Hypothalamus (tissue), 51 donors: ENCODE data around the gene KIF18B.

Source experiments
- DNase-seq, 51 donors: peaks; one replicate each; lab custom pipeline; 2025; lab: John Stamatoyannopoulos, UW

KIF18B gene

DNA sequence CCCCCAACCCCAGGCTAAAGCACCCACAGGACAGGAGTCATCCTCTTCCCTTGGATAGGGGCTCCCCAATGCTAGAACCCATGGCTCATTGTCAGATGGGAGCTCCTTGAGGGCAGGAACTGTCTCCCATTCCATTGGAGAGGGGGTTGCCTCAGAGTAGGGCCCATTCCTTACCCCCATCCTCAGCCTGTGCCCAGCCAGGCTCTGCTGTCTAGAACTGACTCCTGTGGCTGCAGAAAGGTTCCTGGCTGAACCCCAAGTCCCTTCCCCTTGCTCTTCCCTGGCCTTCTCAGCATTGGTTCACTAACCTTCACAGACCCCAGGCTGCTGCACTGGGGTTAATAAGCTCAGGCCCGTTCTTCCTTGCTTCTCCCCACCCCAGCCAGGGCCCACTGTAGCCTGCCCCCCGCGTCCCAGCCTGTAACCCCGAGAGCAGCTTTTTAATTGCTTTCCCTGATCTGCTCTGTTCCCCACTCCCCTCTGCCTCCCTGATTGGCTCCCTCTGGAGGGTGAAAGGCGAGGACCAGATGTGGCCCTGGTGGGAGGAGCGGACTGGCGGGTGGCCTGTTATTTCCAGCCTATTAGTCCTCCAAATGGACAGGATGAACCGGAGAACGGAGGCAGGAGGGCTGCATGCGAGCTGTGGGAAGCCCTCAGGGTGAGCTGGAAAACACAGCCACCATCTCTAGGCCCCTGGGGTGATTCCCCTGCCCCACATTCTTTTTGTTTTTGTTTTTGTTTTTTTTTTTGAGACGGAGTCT is 26.3 kb downstream of the KIF18B start:
- no peak for DNase-seq

DNA sequence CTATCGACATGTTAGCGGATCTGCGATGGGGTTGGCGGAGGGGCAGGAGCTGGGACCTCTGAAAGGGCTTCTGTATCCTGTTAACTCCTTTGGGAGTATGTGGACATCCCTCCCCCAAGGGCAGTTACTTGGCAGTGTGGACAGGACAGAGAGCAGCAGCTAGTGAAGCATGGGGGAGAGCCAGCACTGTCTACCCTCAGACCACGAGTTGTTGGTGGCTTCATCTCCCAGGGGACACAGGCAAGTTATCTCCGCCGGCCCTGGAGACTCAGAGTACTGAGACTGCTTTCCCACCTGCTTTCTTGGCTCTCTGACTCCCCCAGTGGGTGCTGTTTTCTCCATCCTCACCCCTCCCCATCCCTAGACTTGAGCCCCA is 27.0 kb downstream of the KIF18B start:
- no peak for DNase-seq

DNA sequence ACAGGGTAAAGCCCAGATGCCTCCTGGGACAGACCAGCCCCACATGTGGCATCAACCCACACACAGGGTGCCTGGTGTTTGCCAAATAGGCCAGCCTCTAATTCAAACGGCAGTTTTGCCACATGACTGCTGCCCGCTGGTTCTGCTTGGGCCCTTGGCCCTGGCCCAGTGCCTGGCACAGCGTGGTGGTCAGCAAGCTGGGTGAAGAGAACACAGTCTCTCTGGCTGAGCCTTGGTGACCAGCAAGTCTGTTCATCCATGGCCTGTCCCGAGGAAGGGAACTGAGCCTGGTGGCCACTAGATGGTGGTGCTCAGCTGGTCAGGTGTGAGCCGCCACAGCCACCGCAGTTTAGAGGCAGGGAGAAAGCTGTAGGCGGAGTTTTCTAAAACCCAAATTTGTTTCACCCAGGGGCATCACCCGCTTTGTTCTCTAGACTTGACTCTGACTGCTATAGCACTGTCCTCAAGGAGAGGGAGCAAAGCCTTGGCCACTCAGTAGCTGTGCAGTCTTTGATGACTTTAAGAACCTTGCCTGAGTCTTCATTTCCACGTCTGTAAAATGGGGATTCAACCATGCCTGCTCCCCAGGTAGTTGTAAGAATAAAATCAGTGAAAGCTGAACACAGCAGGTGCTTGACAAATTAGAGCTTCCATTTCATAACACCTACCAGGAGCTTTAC is 27.5 kb downstream of the KIF18B start:
- DNase-seq: peak in 47 of 51 donors; percentile 30 to 89 (median 70)

DNA sequence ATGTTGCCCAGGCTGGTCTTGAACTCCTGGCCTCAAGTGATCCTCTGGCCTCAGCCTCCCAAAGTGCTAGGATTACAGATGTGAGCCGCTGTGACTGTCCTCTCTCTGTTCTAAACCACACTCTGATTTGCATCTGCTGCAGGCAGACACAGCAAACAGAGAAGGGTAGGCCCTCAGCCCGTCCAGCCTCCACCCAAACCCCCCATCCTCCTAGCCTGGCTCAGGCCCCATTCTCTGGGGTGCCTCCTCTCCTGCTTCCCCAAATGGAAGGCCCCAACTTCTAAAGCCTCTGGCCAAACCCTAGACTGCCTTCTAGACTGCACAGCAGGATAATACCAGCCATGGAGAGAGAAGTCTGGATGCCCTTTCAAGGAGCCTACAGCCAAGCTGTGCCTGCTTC is 28.2 kb downstream of the KIF18B start:
- DNase-seq: no peak

DNA sequence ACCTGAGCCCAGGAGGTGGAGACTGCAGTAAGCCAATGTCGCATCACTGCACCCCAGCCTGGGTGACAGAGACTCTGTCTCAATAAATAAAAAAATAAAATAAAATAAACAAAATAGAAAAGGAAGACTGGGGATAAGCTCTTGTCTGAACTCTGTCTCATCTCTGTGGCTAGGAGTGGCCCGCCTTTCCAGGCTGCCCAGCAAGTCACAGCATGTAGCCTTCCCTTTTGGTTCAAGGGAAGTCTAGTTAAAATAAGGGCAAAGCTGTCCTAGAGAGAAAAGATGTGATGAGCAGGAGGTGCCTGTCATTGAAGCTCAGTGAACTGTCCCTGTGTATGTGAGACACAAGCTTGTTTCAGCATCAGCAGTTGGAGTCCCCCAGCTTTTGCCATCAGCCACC is 29.6 kb downstream of the KIF18B start:
- no peak for DNase-seq

DNA sequence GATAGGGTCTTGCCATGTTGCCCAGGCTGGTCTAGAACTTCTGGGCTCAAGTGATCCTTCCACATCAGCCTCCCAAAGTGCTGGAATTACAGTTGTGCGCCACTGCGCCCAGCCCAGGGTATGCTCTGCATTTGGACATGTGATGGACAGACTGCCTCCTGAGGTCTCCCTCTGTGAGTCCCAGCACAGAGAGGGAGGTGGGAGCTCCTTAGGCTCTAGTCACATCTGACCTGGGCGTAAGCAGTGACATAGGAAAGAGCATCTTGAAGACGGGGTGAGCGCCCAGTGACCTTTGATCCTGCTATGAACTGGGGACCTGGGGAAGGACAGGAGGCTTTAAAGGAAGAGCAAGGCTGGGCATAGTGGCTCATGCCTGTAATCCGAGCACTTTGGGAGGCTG is 30.1 kb downstream of the KIF18B start:
- DNase-seq: no peak

DNA sequence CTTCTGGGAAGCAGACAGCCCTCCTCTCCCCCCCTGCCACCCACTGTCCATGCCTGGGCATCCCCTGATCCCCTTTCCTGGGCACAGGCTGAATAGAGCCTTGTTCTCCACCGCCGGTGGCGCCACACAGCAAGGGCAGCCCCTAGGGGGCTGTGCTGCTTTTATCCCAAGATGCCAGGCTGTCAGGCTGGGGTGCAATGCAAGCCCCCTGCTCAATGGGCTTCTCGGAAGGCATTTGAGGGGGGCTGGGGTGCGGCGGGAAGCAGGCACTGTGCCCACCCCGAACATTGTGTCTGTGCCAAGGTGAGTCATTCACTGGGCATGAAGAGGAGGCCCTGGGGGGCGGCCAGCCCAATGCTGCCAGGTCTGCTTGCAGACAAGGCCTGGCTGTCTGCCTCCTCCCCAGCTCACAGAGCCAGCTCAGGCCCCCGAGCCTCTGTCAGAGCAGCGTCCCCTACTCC is 30.8 kb downstream of the KIF18B start:
- DNase-seq: peak in 47 of 51 donors; percentile 28 to 94 (median 78)

DNA sequence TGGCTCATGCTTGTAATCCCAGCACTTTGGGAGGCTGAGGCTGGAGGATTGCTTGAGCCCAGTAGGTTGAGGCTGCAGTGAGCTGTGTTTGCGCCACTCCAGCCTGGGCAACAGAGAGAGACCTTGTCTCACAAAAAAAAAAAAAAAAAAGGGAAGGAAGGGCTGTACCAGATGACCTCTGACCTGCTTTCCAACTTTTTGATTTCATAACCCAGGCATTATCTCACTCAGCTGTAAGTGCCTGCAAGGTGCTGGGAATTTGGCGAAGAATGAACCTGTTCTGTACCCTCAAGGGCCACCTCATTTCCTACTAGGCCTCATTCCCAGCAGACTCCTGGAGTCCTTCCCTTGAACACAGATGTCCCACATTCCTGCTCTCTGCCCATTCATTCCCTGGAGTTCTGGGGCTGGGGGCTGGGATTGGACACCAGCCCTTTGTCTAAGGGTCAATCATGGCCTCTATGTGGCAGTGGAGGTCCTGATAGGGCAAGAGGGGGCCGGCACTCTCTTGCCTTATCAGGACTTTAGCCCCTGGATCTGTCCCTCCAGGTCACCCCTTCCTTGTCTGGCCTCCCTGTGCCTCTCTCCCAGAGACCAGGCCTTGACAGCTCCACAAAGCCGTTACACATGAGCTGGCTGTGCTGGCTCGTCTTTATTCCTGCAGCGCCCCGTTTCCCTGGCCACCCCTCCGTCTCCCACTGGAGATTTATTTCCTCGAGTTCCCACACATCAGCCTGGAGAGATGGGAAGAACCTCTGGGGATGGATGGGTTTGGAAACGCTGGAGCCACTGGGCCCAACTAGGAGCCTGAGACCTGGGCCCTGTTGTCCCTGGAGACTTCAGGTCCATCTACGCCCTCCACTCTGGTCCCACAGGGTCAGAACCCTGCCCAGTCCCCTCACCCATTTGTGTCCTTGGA is 31.5 kb downstream of the KIF18B start:
- DNase-seq: peak in 8 of 51 donors; percentile 37 to 78 (median 60)

DNA sequence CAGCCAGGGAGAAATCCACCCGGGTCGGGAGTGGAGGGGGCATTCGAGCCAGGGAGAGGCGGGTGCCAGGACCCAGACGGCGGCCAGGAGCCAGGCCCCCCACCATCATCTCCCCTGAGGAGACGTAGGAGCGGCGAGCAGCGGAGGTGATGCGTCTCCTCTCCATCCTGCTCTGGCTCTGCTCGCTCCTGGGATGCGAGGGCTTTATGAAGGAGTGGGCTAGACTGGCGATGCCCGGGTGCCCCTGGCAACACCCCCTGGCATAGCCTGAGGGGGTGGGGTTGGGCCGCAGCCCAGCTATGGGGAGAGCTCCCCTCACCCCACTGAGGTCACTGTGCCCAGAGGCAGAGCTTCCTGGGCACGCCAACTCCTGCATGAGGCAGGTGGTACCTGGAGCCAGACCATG is 32.2 kb downstream of the KIF18B start, which contains the start of gene GFAP:
Gene GFAP (minus strand): TSS at position 180 of the 406 bp plus-strand sequence. CDS start 14 bp downstream, at position 166.
- peak in 35 of 51 donors; percentile 9 to 83 (median 63) for DNase-seq

DNA sequence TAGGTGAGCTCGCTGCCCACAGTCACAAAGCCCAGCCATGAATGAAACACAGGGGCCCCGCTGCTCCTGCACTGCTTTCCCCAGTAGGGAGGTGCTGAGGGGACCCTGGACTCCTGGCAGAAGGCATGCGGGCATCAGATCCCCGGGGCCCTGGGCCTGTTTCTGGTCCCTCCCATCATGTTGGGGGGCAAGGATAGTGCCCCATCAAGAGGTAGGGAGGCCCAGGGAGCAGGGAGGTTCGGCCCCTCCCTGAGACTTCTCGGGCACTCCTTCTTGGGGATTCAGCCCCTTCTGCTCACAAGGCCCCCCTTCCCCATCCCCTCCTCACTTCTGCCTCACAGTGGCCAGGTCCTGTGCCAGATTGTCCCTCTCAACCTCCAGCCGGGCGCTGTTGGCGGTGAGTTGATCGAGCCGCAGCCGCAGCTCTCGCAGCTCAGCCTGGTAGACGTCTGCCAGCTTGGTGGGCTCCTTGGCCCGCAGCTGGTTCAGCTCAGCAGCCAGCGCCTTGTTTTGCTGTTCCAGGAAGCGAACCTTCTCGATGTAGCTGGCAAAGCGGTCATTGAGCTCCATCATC is 32.8 kb downstream of the KIF18B start:
- DNase-seq: peak in 3 of 51 donors; percentile 37 to 76 (median 46)

DNA sequence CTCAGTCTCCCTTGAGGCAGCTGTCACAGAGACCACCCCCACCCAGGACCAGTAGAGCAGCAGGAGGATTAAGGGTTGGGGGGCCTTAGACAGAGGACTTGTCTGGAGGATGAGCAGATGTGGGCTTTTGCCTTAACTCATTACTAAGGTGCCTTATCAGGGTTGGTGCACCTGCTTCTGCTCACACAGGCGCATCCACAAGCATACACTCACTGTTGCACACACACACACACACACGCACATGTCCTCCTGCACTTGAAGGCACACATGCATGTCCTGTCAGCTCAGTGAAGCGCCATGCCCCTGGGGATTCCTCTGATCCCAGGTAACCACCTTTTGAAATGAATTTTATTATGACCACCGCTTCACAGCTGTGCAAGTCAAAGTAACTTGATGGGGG is 33.4 kb downstream of the KIF18B start:
- peak in 1 of 51 donors; percentile 63 for DNase-seq

DNA sequence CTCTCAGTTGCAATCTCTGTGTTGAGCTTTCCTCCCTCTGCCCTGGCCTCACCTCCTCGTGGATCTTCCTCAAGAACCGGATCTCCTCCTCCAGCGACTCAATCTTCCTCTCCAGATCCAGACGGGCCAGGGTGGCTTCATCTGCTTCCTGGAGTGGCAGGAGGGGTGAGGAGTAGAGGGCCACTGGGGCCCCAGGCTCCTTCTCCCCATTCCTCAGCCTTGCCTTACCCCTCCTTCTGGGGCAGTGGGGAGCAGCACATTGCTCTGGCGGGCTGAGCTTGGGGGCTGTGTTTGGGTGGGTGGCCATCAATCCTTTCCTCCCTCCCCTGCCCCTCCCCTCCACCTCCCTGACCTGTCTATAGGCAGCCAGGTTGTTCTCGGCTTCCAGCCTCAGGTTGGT is 33.9 kb downstream of the KIF18B start:
- DNase-seq: peak in 2 of 51 donors; percentile 24 to 64

DNA sequence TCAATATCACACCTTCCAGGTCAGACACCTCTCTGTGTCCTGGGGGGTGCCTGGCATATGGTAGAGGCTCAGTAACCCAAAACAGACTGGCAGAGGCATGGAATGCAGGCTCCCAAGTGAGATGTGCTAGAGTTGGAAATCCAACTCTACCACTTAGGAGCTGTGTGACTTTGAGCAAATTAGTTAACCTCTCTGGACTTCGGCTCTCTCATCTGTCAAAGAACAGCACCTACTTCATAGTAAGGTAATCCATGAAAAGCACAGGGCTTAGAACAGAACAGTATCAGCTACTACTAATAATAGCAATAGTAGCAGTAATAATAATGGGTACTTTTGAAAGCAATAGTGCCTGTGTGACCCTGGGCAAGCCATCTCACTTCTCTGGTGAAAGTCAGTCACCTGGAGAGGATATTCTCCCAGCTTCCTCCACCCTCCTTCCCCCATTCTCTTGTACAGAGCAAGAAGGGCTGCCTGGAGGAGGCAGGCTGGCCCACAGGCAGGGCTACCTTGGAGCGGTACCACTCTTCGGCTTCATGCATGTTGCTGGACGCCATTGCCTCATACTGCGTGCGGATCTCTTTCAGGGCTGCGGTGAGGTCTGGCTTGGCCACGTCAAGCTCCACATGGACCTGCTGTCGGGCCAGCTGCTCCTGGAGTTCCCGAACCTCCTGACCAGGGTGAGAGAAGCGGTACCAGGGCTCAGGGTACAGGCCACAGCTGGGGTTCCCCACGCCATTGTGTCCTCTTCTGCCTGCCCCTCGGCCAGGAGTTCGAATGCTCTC is 34.6 kb downstream of the KIF18B start:
- peak in 3 of 51 donors; percentile 36 to 59 (median 43) for DNase-seq

DNA sequence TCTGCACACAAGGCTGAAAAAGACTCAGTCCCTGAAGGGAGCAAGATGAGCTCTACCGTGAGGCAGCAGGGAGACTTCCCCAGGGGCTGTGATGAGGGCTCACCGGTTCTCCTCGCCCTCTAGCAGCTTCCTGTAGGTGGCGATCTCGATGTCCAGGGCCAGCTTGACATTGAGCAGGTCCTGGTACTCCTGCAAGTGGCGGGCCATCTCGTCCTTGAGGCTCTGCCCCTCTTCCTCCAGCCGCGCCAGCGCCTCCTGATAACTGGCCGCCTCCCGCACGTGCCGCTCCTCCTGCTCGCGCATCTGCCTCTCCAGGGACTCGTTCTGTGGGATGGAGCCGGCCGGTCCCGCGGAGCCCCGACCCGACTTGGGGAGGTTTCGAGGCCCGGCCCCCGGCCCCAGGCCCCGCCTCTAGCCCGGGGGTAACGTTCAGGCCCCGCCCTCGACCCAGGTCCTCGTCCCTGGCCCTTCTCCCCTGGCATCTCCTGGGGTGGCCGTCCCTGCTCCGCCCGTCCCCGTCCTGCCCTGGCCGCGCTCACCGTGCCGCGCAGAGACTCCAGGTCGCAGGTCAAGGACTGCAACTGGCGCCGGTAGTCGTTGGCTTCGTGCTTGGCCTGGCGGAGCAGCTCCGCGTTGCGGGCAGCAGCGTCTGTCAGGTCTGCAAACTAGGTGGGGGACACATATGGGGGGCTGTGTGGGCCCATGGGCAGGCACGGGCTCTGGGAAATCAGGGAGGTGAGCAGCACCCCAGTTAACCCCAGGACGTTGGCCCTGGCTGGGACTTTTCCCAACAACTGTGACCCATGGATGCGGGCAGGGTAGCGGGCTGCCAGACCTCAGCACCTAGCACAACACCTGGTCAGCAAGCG is 36.2 kb downstream of the KIF18B start:
- peak in 31 of 51 donors; percentile 16 to 88 (median 55) for DNase-seq

DNA sequence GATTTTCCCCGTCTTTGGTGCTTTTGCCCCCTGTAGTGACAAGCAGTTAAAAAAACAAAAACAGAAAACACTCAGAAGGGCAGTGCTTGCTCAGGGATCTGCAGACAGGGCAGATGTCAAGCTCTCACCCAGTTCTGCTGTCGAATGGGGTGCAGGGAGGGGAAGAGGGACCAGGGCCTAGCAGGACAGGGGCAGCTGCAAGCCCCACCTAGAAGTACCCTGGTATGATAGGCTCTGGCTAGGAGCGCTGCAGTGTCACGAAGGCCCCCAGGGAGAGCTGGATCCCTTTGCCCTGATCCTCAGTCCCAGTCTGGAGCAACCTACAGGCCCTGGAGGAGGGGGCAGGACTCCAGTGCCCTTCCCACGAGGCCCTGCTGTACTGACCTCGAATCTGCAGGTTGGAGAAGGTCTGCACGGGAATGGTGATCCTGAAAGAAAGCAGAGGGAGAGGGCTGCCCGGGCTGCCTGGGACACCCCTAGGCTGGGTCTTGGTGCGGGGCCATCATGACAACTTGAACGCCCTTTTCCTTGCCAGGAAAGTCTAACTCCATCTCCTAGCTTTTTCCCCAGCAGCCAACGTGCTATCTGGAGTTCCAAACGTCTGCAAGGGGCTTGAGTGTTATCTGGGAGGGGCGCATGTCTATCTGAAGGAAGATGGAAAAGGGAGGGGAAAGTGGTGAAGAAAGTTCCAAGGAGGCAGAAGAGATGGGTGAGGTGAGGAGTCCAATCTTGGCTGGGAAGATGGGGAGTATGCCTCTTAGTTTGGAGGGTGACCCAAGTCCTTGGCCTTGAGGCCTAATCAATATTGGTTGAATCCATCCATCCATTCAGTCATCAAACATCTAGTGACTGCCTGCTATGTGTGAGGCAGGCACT is 37.1 kb downstream of the KIF18B start:
- peak in 1 of 51 donors; percentile 23 for DNase-seq

DNA sequence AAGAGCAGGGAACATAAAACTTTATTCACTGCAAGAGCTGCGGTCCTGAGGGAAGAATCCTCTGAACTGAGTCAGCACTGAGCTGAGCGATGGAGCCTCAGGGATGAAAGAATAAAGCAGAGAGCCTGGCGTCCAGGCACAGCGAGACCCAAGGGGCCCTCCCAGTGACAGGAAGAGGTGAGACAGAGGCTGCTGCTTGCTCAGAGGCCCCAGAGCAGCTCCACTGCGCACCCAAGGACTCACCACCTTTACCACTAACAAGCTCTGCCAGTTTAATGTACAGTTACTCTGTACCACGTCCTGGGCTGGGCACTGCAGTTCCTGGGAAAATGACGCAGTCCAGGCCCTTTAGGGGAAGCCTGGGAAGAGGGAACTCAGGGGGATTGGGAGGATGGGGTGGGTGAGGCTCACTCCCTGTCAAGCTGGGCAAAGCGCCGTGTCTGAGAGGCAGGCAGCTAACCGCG is 37.9 kb downstream of the KIF18B start:
- DNase-seq: no peak

DNA sequence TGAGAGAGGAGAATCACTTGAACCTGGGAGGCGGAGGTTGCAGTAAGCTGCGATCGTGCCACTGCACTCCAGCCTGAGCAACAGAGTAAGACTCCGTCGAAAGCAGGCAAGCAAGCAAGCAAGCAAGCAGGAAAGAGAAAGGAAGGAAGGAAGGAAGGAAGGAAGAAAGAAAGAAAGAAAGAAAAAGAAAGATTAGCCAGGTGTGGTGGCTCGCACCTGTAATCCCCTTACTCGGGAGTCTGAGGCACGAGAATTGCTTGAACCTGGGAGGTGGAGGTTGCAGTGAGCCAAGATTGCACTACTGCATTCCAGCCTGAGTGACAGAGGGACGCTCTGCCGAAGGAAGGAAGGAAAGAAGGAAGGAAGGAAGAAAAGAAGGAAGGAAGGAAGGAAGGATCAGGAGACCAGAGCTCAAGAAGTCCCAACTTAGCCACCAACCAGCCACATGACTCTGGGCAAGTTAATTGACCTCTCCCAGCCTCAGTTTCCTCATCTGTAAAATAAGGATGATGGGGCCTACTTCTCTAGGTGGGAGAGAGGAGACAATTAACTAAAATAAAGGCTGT is 38.7 kb downstream of the KIF18B start:
- no peak for DNase-seq
